A549 (cell line): ENCODE results near the gene CASTOR1. TPM values are rescaled to one million over a fixed set of nuclear protein-coding genes. Genes with fewer than 3 reads are reported as not detected.

Source experiments
- ATAC-seq, 2 experiments: fragments of 200-7000 bp in 1 of 2; fragments of >200 bp in 1 of 2; cut with Nextera tagmentation in 1 of 2; cut with Tn5 transposase in 1 of 2; 3 replicates each; pipeline versions ENCODE4 v1.8.0 to v1.9.1; 2018 to 2020; ENCODE audit warnings: mild to moderate bottlenecking in 1 of 2, moderate library complexity in 1 of 2
- CTCF ChIA-PET: fragments of 300-600 bp; sonication (Branson Sonifier 250); formaldehyde crosslinking; extraction: SDS; loops from one replicate; lab custom pipeline; 2021; ENCODE audit warnings: antibody characterized with exemption, inconsistent platforms; lab: Yijun Ruan, JAX
- POLR2A ChIA-PET: fragments of 350-600 bp; formaldehyde crosslinking; extraction: SDS; loops from one replicate; lab custom pipeline; 2021; ENCODE audit warnings: antibody characterized with exemption, inconsistent platforms; lab: Yijun Ruan, JAX
- DNase-seq, 2 experiments: peaks; one replicate each; pipeline versions ENCODE4 v3.0.0 to v3.0.0-alpha.2; 2011 to 2016; ENCODE audit warnings: low read depth in 1 of 2, low spot score in 1 of 2
- FAIRE-seq: peaks from 2 replicates; lab custom pipeline; 2011; peaks lifted over from hg19 to GRCh38; lab: Jason Lieb, UNC
- H3K27ac ChIP-seq, 2 experiments: fragments of >200 bp; sonication (Bioruptor Twin); formaldehyde crosslinking; 3 replicates each; pipeline ENCODE4 v1.5.1; 2016 to 2017
- H3K4me1 ChIP-seq: fragments of >200 bp; sonication (Bioruptor Twin); formaldehyde crosslinking; 3 replicates; pipeline ENCODE4 v1.6.1; 2016
- H3K4me2 ChIP-seq: fragments of >200 bp; sonication (Bioruptor Twin); formaldehyde crosslinking; 3 replicates; pipeline ENCODE4 v1.6.1; 2016
- H3K4me3 ChIP-seq: fragments of >200 bp; sonication (Bioruptor Twin); formaldehyde crosslinking; 3 replicates; pipeline ENCODE4 v1.5.1; 2016
- H3K9me3 ChIP-seq: fragments of >200 bp; sonication (Bioruptor Twin); formaldehyde crosslinking; 3 replicates; pipeline ENCODE4 v1.6.1; 2016
- ATOH8 ChIP-seq: fragments of 250-450 bp; sonication (Bioruptor Pico); IDR thresholded peaks from 2 replicates; pipeline ENCODE4 v1.5.0; 2020; ENCODE audit warnings: low read depth, mild to moderate bottlenecking, moderate library complexity
- BCL3 ChIP-seq: fragments of >200 bp; sonication (Bioruptor Twin); formaldehyde crosslinking; IDR thresholded peaks from 3 replicates; pipeline ENCODE4 v1.6.1; 2016
- BHLHE40 ChIP-seq: IDR thresholded peaks from 2 replicates; pipeline ENCODE4 v1.6.1; 2012; ENCODE audit warnings: low read depth, low read length, inconsistent platforms
- CHD2 ChIP-seq: fragments of 150-350 bp; IDR thresholded peaks from 2 replicates; pipeline ENCODE4 v1.6.1; 2014; ENCODE audit warnings: low read length; ENCODE audit not compliant: partially characterized antibody
- E2F6 ChIP-seq: IDR thresholded peaks from 2 replicates; pipeline ENCODE4 v1.6.1; 2012; ENCODE audit warnings: low read depth, borderline replicate concordance
- EHF ChIP-seq: fragments of 250-450 bp; sonication (Bioruptor Pico); IDR thresholded peaks from 2 replicates; pipeline ENCODE4 v1.5.0; 2020; ENCODE audit warnings: mild to moderate bottlenecking
- FOSB ChIP-seq: fragments of 250-450 bp; sonication (Bioruptor Pico); IDR thresholded peaks from 2 replicates; pipeline ENCODE4 v1.5.0; 2020; ENCODE audit warnings: mild to moderate bottlenecking, moderate library complexity
- FOSL2 ChIP-seq, 2 experiments: fragments of 450-650 bp in 1 of 2; fragments of >200 bp in 1 of 2; sonication (Bioruptor Twin) in 1 of 2; formaldehyde crosslinking; IDR thresholded peaks; 2 replicates each; pipeline versions ENCODE4 v1.5.0 to v1.6.1; 2016 to 2020; ENCODE audit warnings: mild to moderate bottlenecking in 1 of 2, moderate library complexity in 1 of 2
- FOXS1 ChIP-seq: fragments of 250-450 bp; sonication (Bioruptor Pico); IDR thresholded peaks from 2 replicates; pipeline ENCODE4 v1.5.0; 2020; ENCODE audit warnings: mild to moderate bottlenecking, moderate library complexity
- JUNB ChIP-seq: fragments of >200 bp; sonication (Bioruptor Twin); formaldehyde crosslinking; IDR thresholded peaks from 2 replicates; pipeline ENCODE4 v1.6.1; 2016
- KDM5A ChIP-seq: fragments of 200-600 bp; sonication (generic); IDR thresholded peaks from 2 replicates; pipeline ENCODE4 v1.6.1; 2016; ENCODE audit warnings: antibody characterized with exemption, mild to moderate bottlenecking
- MAX ChIP-seq: IDR thresholded peaks from 2 replicates; pipeline ENCODE4 v1.6.1; 2012
- MAZ ChIP-seq: fragments of 150-350 bp; IDR thresholded peaks from 2 replicates; pipeline ENCODE4 v1.6.1; 2014; ENCODE audit warnings: antibody characterized with exemption, low read depth, low read length, borderline replicate concordance
- MYC ChIP-seq: IDR thresholded peaks from 2 replicates; pipeline ENCODE4 v1.6.1; 2012; ENCODE audit warnings: mild to moderate bottlenecking, inconsistent platforms, low read length, improper control_type of control experiment, borderline replicate concordance
- PHF8 ChIP-seq: fragments of 200-600 bp; sonication (generic); IDR thresholded peaks from 2 replicates; pipeline ENCODE4 v1.6.1; 2016; ENCODE audit warnings: low read depth, mild to moderate bottlenecking, antibody characterized with exemption, moderate library complexity, borderline replicate concordance
- RARB ChIP-seq: fragments of 250-450 bp; sonication (Bioruptor Pico); IDR thresholded peaks from 2 replicates; pipeline ENCODE4 v1.8.0; 2021; ENCODE audit warnings: mild to moderate bottlenecking, moderate library complexity
- USF2 ChIP-seq: fragments of 450-650 bp; IDR thresholded peaks from 2 replicates; pipeline ENCODE4 v1.6.1; 2014; ENCODE audit warnings: antibody characterized with exemption
- ZFP36 ChIP-seq: fragments of 450-650 bp; IDR thresholded peaks from 2 replicates; pipeline ENCODE4 v1.6.1; 2014; ENCODE audit warnings: borderline replicate concordance; ENCODE audit not compliant: partially characterized antibody
- WGBS: methylation state at CpG from one replicate; pipeline ENCODE4 v1.1.6; 2017; ENCODE audit errors: missing lambda C conversion rate; 5-methylcytosine and 5-hydroxymethylcytosine counted together
- polyA plus RNA-seq, 4 experiments: library from polyadenylated mRNA; depleted of rRNA in 3 of 4; stranded (reverse); fragments of >200 nt; fragmentation: RNase III in 1 of 4; extraction: RNeasy Plus Mini Kit Qiagen cat#74134 plus additional on column Dnase treatment in 1 of 4; gene quantifications; 2 replicates in 3 of 4; 3 replicates in 1 of 4; pipeline ENCODE4 v1.2.3, GENCODE V29; 2011 to 2017

CASTOR1 gene
- polyA plus RNA-seq, 2 of the 4 experiments (the other 2 are of a cell fraction) = 4.7 to 12.2 TPM

- TF ChIP-seq RARB (CRISPR knock-in tag) = no peak
- peak; percentile 26; the same call in 1 of the 2 replicates for TF ChIP-seq E2F6
- no peak for TF ChIP-seq ZFP36
- no peak for TF ChIP-seq BCL3
- TF ChIP-seq MYC = no peak
- TF ChIP-seq FOXS1 = no peak
- no peak for TF ChIP-seq USF2
- peak; percentile 53; the same call in 1 of the 2 replicates for TF ChIP-seq MAX
- TF ChIP-seq CHD2 = no peak
- TF ChIP-seq PHF8 = no peak
- TF ChIP-seq EHF (CRISPR knock-in tag) = 0 out of 2 replicates have a peak, but pooled peaks have one; percentile 28
- TF ChIP-seq MAZ = no peak
- TF ChIP-seq BHLHE40 = no peak
- TF ChIP-seq KDM5A = no peak
- no peak for TF ChIP-seq FOSL2 (IDR thresholded peaks at IDR 0.05)
- TF ChIP-seq FOSL2 (CRISPR knock-in tag; IDR thresholded peaks at IDR 0.05) = no peak; the same call in 1 of the 2 replicates
- no peak for TF ChIP-seq ATOH8 (CRISPR knock-in tag)
Observed at GRCh38 chr22:30262917-30263741, 26.2 kb downstream of the CASTOR1 start (continued).

- ATAC-seq (no peak), DNase-seq (no peak), FAIRE-seq (no peak)
- TF ChIP-seq JUNB = no peak
- TF ChIP-seq MAZ = no peak
- no peak for TF ChIP-seq USF2
- TF ChIP-seq FOSB (CRISPR knock-in tag) = no peak
- H3K4me3 ChIP-seq = no peak overlapping the region
- ChIA-PET CTCF (interaction anchor here (0.8 to 4.8 kb wide), 6 partner anchors 38 to 154 kb away, joined by 3 to 25 read pairs (median 6); partner anchors contain the start of genes CCDC157, RNF215 and SF3A1), POLR2A (no interaction called here)
- H3K9me3 ChIP-seq = no peaks in the 10 kb centered on the region
- peaks cover 57% of the 10 kb centered on the region for H3K4me1 ChIP-seq
- peak overlapping the region; percentile 99 to 100 for H3K27ac ChIP-seq
- H3K4me2 ChIP-seq = no peak overlapping the region; the same call in 2 of the 3 replicates
- WGBS = 100% methylated on average over 2 of the region's 4 CpGs
Observed at GRCh38 chr22:30262112-30262511, 27.2 kb downstream of the CASTOR1 start.
